Measurements from ENCODE around the gene COLQ.
"Not testable (repeated sequence)": the region's sequence is repeated elsewhere in the genome, so short reads cannot be mapped to it uniquely, and the experiment has no call there.

The COLQ gene

GRCh38 chr3:15486979-15487378 is 34.5 kb downstream of the COLQ start:
- DNase-seq = no peak

- no peak for DNase-seq
These were observed 35.5 kb downstream of the COLQ start for GRCh38 chr3:15486020-15486419.

DNA sequence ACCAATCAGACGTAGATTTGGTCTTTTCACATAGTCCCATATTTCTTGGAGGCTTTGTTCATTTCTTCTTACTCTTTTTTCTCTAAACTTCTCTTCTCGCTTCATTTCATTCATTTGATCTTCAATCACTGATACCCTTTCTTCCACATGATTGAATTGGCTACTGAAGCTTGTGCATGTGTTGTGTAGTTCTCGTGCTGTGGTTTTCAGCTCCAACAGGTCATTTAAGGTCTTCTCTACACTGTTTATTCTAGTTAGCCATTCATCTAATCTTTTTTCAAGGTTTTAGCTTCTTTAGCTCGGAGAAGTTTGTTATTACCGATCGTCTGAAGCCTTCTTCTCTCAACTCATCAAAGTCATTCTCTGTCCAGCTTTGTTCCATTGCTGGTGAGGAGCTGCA is 37.0 kb downstream of the COLQ start:
- DNase-seq = not testable (repeated sequence)

DNA sequence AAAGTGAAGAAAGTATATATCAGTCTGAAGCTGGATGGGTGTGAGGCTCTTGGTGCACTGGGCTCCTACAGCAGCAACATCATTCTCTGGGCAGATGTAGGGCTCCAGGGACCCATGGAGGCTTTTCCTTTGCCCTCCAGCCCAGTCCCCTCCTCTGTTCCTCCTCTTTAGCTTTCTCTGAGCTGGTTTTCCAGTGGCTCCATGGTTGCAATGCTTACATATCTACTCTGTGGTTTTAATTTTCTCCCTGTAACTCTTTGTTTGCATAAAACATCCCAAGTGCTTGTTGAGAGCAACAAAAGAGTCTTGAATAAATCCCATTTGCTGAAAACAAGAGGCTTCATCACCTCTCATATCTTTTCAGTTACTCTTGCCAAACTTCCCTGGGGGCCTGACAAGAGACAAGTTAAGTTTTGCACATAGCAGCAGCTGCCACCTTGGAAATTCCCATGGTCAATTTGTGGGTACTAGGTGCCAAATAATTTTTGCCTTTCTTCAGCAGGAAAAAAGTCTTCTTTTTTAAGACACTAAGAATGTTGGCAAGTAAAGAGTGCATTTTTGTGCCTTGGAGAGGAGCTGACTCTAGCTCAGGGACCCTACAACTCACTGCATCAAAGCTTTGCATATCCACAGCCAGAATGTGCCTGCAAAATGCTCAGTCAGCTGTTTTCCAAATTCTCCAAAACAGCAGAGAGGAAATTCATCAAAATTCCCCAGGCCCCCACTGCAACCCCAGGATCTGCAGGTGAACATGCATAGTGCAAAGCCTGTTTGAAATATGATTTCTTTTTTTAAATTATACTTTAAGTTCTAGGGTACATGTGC is 41.9 kb downstream of the COLQ start:
- no peak for DNase-seq

GRCh38 chr3:15478640-15478979 is 42.9 kb downstream of the COLQ start:
- DNase-seq = no peak

DNA sequence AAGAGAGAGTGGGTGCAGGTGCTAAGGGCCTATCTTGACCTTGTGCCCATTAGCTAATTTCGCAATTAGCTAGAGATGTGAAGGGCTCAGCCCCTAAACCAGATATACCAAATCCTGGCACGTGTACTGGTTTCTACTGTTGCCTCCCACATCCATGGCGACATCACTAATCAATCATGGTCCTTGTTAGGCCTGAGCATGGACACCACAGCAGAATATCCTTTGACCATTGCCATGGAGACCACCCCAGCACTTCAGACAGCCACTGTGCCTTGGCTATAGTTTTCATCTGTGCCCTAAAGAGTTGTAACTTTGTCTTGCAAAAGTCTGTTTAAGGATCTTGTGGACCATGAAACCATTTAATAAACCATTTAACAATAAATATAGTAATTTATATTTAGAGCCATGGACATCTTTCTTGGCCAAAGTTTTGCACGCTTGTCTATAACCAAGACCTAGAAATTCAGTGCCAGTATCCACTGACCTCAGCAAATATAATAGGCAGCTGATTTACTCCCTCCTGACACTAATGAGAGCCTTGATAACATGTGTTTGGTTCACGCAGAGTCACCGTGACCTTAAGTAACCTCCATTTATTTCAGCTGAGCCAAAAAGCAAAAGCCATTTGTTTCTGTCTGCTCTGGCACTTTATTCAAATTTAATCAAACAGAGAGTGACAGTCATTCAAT is 43.4 kb downstream of the COLQ start:
- no peak for DNase-seq

- DNase-seq = no peak
These were observed 45.1 kb downstream of the COLQ start for GRCh38 chr3:15476378-15476777.

DNA sequence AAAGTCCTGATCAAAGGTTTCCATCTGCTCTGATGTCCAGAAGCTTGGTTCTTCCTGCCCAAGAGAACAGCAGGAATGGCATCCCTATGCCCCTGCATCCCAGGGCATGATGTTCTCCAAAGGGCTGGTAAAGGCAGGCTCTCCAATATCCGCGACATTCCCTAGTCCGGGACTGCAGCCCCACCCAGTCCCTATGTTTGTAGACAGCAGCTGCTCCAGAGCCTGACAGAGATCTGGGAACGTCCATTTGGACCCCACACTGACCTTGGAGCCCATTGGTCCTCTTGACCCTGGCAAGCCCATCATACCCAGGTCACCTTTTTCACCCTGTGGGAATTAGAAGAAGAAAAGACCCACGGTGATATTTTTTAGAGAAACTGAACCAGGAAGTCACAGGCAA is 46.3 kb downstream of the COLQ start:
- no peak for DNase-seq

DNA sequence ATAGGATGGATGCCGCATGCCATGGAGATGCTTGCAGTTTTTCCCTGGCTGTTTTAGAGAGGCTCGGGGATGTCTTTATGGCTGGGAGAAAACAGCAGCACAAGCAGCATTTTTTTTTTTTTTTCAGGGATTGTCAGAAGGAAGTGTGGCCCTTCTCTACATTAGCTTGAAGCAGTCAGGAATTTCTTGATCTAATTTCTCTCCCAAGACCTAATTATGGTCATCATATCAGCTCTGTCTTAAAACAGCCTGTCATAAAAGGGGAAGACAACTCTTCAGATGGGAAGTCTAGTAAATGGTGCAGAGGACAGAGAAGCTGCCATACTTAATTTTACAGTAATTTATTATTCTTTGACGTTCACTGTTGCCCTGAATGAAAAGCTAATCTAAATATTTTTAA is 49.6 kb downstream of the COLQ start:
- DNase-seq = no peak

DNA sequence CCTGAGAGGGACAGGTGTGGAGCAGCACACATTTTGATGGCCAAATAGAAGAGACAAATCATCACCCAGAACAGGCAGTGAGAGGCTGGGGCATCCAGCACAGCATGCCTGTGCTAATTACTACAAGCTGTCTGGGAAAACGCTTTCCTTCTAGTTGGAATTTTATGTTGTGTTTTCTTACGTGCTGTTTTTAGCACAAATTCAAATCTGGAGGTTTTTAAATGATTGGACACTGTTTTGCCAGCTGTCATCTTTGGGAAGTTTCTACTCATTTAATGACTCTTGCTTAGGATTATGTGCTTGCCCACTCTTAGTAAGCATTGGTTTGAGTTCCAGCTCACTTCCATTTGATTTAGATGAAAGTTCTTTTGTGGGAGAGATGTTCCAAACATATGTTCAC is 50.7 kb downstream of the COLQ start:
- DNase-seq = no peak

DNA sequence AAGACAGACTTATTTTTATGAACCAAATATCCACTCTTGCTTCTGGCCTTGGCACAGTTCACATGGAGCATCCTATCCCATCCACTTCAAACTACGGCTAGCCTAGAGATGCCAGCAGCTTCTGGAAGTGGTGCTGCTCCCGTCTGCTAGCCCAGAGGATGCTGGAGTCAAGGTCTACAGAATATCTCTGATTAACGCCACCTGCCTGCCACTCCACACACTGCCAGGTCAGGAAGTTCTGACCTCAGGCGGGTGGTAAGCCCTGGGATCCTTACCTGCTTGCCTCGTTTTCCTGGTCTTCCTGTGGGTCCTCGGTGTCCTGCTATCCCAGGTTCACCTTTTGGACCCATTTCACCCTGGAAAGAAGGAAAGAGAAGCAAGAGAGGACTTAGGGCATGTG is 51.2 kb downstream of the COLQ start:
- no peak for DNase-seq

DNA sequence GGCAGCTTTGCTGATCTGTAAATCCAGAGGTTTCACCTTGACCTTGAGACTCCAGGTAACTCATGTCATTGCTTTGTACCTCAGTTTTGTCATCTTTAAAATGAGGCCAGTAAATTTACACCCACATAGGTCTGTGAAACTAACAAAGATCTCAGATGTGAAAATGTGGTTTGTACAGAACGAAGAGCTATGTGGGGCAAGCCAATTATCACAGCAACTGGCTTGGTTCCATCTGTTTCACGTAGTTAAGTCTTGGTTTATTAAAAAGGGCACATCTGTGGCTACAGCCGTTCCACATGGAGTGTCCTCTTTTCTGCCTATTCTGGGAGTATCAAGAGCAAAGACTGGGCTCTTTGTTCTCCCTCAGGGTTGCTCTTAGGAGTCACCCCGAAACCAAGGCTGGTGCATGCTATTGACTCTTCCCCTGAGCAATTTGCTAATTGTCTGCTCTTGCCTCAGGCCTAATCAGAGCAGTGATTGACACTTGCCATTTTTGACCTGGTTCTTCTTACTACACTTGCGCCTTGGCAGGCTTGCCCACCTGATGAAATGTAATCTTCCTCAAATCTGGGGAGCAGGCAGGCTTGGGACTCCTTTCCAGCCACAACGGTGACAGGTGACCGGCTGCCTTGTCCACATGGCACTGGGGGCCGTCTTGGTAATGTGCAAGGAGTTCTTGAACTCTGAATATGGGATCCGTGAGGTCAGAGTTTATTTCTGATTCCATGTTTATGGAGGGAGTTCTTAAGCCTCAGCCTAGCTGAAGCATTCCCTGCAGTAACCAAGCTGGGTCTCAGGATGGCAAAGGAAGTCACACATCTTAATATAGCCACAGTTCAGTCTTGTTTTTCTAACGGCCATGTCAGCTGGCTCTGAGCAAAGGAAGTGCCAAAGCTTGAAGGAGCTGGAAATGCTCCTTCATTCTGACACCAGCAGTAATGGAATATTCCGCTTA is 54.0 kb downstream of the COLQ start:
- DNase-seq = no peak

GRCh38 chr3:15465876-15466585 is 55.5 kb downstream of the COLQ start:
- DNase-seq = no peak

DNA sequence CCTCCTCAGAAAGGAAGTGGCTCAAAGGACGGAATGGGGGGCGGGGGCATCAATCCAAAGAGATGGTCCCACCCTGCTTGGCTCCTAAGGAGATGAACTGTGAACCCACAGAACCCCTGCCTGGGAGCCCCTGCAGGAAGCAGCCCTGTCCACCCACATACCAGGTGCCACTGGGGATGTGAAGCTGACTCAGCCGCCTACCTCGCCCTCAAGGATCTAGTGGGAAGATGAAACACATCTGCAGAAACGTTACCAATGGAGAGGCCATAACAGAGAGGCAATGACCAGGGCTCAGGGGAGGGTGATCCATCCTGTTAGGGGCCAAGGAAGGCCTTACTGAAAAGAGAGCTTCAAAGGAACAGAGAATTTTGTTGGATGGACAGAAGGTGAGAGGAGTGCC is 59.1 kb downstream of the COLQ start:
- no peak for DNase-seq

DNA sequence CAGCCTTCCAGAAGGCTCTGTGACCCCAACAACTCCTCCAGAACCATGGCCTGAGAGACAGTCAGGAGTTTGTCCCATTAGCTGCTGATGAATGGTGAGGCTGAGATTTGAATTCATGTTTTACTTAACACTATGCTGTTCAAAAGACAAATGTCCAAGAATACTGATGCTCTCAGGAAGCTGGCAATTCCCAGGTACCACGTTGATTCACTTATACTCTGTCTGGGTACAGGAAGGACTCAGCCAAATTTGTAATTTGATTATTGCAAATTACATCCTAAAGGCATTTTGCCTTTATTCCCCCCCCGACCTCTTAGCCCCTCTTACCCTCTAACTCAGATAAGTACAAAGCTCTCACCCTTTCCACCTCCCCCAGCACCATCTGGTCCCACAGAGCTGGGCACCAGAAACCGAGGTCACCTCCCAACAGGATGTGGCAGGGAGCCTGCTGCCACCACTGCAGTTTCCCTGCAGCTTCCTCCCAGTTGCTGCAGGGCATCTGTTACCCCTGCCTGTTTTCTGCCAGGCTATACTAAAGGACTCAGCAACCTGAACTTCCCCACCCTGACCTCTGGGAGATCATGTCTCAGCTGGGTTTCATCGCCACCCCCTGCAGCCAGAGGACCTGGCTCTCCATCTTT is 60.5 kb downstream of the COLQ start:
- no peak for DNase-seq

DNA sequence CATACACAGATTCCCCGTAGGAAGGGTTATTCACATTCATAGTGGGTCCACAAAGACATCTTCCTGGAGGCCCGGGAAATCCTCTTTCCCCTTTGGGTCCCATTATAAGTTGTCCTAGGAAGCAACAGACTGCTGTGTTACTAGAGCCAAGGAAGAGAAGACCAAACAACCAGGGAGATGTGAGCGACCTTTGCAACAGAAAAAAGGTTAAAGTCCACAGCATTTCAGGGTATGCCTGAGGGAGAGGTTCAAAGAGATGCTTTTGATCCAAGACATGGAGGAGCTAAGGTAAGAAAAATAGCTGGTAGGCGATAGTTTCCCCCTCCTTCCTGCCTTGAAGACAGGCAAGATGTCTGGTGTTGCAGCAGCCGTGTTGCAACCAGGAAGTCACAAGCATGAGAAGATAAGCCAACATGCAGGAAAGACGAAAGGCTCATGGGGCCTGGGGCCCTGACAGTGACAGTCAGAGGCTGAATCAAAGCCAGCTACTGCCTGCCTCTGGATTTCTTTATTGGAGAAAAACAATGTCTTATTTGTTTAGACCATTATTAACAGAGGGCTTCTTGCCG is 63.2 kb downstream of the COLQ start:
- DNase-seq = no peak

DNA sequence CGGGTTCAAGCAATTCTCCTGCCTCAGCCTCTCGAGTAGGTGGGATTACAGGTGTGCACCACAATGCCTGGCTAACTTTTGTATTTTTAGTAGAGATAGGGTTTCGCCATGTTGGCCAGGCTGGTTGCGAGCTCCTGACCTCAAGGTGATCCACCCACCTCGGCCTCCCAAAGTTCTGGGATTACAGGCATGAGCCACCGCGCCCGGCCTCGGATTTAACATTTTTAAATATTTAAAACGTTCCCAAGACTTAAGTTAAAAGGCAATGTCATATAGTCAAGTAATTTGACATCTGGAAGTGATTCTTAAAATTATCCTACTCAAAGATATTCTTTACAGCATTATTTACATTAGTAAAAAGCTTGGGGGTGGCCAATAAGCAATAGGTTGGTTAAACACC is 64.6 kb downstream of the COLQ start:
- DNase-seq = not testable (repeated sequence)

DNA sequence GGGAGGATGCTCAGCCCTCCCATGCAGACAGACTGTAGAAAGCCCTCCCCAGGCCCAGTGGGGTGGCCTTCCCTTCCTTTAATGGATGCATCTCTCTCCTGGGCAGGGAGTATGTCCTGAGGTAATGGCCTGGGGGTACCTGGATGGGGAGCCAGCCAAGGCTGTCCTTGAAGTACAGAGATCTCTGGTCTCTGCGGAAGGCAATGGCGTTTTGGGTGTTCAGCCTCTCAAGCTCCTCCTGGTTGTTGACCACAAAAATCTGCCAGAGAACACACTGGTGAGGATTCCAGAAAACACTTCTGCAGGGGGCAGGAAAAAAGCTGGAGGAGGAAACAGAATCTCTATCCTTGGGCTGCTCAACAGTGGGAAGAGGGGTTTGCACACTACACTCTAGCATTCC is 65.2 kb downstream of the COLQ start:
- DNase-seq = no peak

DNA sequence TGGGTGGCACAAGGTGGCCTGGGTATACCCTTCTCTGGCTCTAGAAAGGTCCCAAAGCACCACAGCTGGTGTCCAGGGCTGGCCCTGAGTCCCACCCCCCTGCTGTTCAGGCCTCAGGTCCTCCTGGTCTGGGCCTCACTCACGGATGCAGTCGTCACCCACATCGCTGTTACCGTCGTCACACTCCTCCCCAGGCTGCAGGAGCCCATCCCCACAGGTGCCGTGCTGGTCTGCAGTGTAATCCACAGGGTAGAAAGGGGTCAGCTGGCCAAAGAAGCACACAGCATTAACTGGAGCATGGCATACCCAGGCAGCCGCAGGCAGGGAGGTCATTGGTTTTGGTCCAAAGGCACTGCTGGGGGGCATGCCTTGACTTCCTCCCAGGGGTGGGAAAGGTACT is 65.8 kb downstream of the COLQ start:
- DNase-seq = no peak

GRCh38 chr3:15454965-15455364 is 66.5 kb downstream of the COLQ start:
- DNase-seq = no peak

DNA sequence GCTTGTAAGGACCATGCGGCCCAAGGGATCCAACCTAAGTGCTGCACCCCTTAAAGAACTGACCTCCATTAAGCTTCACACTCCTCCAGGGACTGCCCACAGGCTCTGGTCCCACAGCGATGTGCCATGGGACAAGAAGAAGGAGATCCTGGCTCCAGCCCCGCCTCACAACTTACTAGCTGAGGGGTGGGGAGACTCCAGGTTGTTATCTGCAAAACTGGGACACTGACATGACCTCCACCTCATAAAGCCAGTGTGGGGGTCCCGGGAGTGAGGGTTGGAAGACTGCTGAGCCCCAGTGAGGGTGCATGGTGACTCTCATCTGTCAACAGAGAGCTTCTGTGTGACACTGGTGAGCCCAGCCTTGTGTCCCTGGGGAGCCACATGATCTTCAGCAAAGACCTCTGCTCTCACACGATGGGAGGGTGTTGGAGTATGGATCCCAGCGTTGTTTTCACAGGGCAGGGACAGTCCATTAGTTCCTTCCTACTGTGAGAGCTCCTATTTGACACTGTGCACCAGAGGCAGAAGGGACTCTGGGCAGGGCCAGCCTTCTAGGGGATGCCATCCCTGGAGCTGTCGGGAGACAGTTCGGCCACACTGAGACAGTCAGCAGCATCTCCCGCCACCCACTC is 67.4 kb downstream of the COLQ start:
- no peak for DNase-seq

DNA sequence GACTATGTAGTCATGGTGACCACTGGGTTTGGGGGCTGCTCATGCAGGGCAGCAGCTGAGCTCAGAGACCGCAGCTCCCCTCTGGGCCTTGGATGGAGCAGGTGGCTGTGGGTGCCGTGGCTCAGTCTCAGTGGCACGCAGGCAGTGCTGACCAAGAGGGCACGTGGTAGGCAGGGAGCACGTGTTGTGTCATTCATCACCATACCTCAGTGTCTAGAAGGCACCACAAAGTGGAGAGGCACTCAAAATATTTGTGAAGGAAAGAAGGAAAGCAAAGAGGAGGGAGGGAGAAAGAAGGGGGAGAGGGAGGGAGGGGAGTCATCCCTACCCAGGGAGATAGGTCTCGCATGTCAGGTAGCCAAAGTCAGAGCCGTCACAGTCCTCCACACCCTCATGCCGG is 68.0 kb downstream of the COLQ start:
- DNase-seq = no peak
